Left renal cortex interstitium (tissue), 4 donors: ENCODE data around the gene GJC2. TPM values are rescaled to one million over a fixed set of nuclear protein-coding genes. Genes with fewer than 3 reads are reported as not detected.
"Not testable (repeated sequence)": the region's sequence is repeated elsewhere in the genome, so short reads cannot be mapped to it uniquely, and the experiment has no call there.

ENCODE experiments used
- DNase-seq, 4 donors: peaks; one replicate each; pipeline ENCODE4 v3.0.0-alpha.2; 2013; ENCODE audit warnings: low read depth in 4 of 4, low spot score in 2 of 4, missing footprints in 1 of 4
- polyA plus RNA-seq, 4 donors: library from polyadenylated mRNA; unstranded; fragments of 120-200 nt; gene quantifications; one replicate each; pipeline ENCODE4 v1.2.1, GENCODE V29; 2013; ENCODE audit not compliant: insufficient read length in 4 of 4

Gene GJC2
- polyA plus RNA-seq, result 1 to 10 TPM in 1 of 4 donors, under 1 TPM in 3; 0.56 to 1.2 (median 0.78) TPM

GRCh38 chr1:228149406-228150119 is at the start of gene GJC2:
Gene GJC2, plus strand, starts transcription at chr1:228149930. Its CDS starts 7,829 bp downstream, at chr1:228157759.
- no peak for DNase-seq

DNA sequence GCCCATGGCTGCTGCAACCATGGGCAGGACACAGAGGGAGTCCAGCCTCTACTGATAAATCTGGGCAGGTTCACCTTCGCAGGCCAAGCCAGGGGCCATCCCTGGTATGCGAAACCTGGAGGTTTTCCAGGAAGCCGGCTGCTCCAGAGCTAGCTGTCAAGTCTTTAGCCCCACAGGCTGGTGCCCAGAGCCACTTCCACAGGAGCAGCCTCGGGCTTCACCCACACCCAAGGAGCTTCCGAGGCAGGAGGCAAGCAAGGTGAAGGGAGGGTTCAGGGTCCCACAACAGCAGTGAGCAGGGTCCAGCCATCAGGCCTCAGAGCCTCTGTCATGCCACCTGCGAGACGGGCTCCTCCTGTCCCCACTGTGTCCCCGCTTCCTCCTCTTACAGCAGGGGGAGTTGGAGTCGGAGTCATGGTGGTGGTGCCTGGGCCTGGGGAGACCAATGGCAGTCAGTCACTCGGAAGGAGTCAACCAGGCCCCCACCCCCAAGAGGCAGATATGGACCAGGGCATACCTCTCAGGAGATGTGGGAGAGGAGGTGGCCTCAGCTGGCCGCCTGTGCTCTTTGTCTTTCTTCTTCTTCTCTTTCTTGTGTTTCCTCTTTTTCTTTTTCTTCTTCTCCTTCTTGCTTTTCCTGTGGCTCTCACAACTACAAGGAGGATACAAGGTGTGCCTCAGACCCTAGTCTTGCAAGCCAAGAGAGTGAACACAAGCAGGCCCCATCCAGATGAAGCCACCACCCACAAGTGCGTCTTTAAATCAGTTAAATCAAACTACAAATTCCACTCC is 48.7 kb upstream of the GJC2 start:
- no peak for DNase-seq

GRCh38 chr1:228101614-228101993 is 48.1 kb upstream of the GJC2 start:
- no peak for DNase-seq

- DNase-seq, result no peak
Observed at GRCh38 chr1:228101994-228102790, 47.5 kb upstream of the GJC2 start.

GRCh38 chr1:228102791-228103620 is 46.7 kb upstream of the GJC2 start, which contains the start of gene C1orf35:
Gene C1orf35, minus strand, starts transcription at chr1:228103325. Its CDS starts 98 bp downstream, at chr1:228103227.
- peak; percentile 64 to 92 (median 87) for DNase-seq

- no peak for DNase-seq
Observed at GRCh38 chr1:228104526-228105269, 45.0 kb upstream of the GJC2 start.

GRCh38 chr1:228105270-228105995 is 44.3 kb upstream of the GJC2 start:
- no peak for DNase-seq

GRCh38 chr1:228105996-228106799 is 43.5 kb upstream of the GJC2 start:
- no peak for DNase-seq

GRCh38 chr1:228106800-228107054 is 43.0 kb upstream of the GJC2 start:
- no peak for DNase-seq

GRCh38 chr1:228107636-228108035 is 42.1 kb upstream of the GJC2 start:
- no peak for DNase-seq

DNA sequence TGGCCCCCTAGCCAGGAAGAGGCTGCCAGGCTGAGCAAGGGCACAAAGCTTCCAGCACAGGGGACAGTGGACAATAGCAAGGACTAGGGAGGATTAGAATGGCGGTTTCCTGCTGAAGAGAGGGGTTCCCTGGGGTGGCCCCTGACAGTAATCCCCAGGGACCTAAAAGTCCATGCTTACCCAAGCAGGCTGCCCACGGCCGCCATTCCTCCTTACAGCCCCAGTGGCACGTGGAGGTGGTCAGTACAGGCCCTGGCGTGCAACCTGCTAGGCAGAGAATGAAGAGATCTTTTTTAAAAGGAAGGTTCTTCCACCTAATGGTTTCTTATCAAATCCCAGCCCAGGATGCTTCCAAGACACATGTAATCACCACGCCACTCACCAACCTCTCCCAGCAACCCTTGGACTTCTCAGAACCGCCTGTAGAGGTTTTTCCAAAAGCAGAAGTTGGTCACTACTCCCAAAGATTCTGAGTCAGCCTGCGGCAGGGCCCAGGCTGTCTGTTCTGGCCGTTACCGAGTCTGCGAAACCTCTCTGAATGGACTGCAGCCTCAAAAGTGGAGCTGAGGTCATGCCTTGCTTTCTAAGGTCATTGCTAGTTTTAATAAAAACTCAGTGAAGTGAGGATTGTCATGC is 41.6 kb upstream of the GJC2 start:
- DNase-seq, result no peak

DNA sequence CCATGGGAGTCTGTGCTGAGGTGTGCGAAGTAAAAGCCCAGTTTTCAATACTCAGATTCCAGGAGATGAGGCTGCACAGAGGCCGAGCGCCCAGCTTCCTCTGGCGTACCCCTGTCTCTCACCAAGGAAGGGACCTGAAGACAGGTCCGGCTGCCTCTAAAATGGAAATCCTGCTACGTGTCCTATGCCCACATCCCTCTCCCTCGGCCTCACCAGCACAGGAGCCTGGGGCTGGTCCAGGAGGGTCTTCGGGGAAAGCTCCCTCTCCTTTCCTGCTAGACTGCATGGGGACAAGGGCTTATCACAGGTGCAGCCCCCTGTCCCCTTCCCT is 41.0 kb upstream of the GJC2 start:
- no peak for DNase-seq

- DNase-seq, result peak; percentile 89 to 95 (median 92)
Observed at GRCh38 chr1:228109073-228109961, 40.4 kb upstream of the GJC2 start, which contains the start of gene MRPL55. Gene MRPL55, minus strand, starts transcription at chr1:228109299. Its CDS starts 1,039 bp downstream, at chr1:228108260.

DNA sequence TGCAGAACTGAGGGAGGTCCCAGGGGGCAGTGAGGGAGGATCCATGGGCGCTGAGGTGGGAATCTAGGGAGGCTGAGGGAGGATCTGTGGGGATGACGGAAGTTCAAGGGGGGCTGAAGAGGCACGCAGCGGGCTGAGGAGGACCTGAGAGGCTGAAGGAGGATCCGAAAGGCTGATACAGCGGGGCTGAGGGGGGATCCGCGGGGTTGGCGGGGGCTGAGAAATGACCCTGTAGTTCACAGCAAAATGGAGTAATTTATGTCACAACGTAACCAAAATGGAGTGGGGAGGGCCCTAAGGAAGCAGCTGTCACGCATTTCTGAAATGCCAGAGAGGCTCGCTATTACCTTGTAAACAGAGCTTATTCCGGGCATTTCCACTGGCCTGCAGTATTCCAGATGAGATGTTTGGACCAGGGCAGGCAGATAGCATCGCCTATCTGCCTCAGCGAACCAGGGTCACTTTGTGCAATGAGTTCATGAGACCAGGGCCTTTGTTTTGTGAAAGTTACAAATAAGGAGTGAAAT is 39.7 kb upstream of the GJC2 start:
- DNase-seq, result peak in 1 of 4 donors; percentile 16

DNA sequence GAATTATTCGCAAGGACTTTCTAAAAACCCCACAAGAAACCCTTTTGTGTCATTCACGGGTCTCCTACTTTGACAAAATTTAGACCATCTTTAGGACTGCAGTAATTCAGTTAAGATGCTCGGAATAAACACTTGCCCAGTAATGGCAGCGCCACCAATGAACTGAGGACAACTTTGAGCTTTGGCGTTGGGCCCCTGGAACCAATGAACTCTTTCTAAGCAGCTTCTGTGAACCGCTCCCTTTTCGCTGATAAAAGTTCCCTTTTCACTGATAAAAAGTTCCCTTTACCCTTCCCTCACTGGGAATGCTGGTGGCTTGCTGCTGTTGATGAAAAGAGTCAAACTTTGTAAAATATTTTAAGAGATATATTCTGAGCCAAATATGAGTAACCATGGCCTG is 39.2 kb upstream of the GJC2 start:
- DNase-seq, result no peak

GRCh38 chr1:228111315-228111714 is 38.4 kb upstream of the GJC2 start:
- not testable (repeated sequence) for DNase-seq
